Measurements from ENCODE around the gene PCSK6.

- TF ChIP-seq YY1 (IDR thresholded peaks at IDR 0.05; ENCODE audit: low read depth): no peak
- TF ChIP-seq EP300 (IDR thresholded peaks at IDR 0.05; ENCODE audit: borderline replicate concordance): no peak
- TF ChIP-seq CREB1 (IDR thresholded peaks at IDR 0.05; ENCODE audit: low read depth): no peak
- TF ChIP-seq, protein P1, sequence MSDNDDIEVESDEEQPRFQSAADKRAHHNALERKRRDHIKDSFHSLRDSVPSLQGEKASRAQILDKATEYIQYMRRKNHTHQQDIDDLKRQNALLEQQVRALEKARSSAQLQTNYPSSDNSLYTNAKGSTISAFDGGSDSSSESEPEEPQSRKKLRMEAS (IDR thresholded peaks at IDR 0.05): no peak
- no peak for TF ChIP-seq CEBPB (IDR thresholded peaks at IDR 0.05)
- no peak for TF ChIP-seq RAD21 (IDR thresholded peaks at IDR 0.05; ENCODE audit: low read depth)
- TF ChIP-seq TCF12 (IDR thresholded peaks at IDR 0.05; ENCODE audit: low read depth): no peak
- no peak for TF ChIP-seq TAF1 (IDR thresholded peaks at IDR 0.05; ENCODE audit: low read depth)
- no peak for TF ChIP-seq NFIC (IDR thresholded peaks at IDR 0.05)
- no peak for TF ChIP-seq REST (IDR thresholded peaks at IDR 0.05; ENCODE audit: low read depth)
- TF ChIP-seq FOXM1 (IDR thresholded peaks at IDR 0.05; ENCODE audit: borderline replicate concordance, low read depth): no peak
- TF ChIP-seq TEAD4 (IDR thresholded peaks at IDR 0.05): no peak
- TF ChIP-seq ZBTB7A (IDR thresholded peaks at IDR 0.05; ENCODE audit: low read depth): no peak
These were observed 179.9 kb downstream of the PCSK6 start for GRCh38 chr15:101309436-101310160.

All from Ishikawa (cell line).